ENCODE data around the gene ATRIP.
"Not testable (repeated sequence)": the region's sequence is repeated elsewhere in the genome, so short reads cannot be mapped to it uniquely, and the experiment has no call there.

- TF ChIP-seq POLR2A, CTCF (IDR thresholded peaks at IDR 0.05): not testable (repeated sequence)
These were observed 15.2 kb downstream of the ATRIP start for GRCh38 chr3:48461767-48462166.
